GM12874 (cell line): ENCODE measurements around the gene ZNF211.

Experiments
- CTCF ChIP-seq: IDR thresholded peaks from 2 replicates; pipeline ENCODE4 v1.5.1; 2011; ENCODE audit warnings: low read depth, mild to moderate bottlenecking, control low read depth, low read length, moderate library complexity; ENCODE audit not compliant: insufficient read depth

ZNF211 gene

GRCh38 chr19:57675881-57676280, 42.9 kb downstream of the ZNF211 start:
- TF ChIP-seq CTCF, result no peak

GRCh38 chr19:57682226-57682766, 49.3 kb downstream of the ZNF211 start:
- TF ChIP-seq CTCF, result no peak

- no peak for TF ChIP-seq CTCF
Observed at GRCh38 chr19:57686727-57687126, 53.8 kb downstream of the ZNF211 start.

- no peak for TF ChIP-seq CTCF
Observed at GRCh38 chr19:57687363-57688010, 54.5 kb downstream of the ZNF211 start.

GRCh38 chr19:57688011-57688763, 55.2 kb downstream of the ZNF211 start:
- no peak for TF ChIP-seq CTCF

- TF ChIP-seq CTCF, result no peak
Observed at GRCh38 chr19:57689750-57690149, 56.8 kb downstream of the ZNF211 start.
